DOHH2 (cell line): ENCODE measurements around the gene UVRAG.

Experiments
- CTCF ChIP-seq: fragments of 200-600 bp; sonication (generic); IDR thresholded peaks from one replicate; pipeline ENCODE4 v1.5.1; 2014; ENCODE audit warnings: antibody characterized with exemption, mild to moderate bottlenecking, low read depth, low read length; ENCODE audit not compliant: poor library complexity, severe bottlenecking
- EZH2phosphoT487 ChIP-seq: fragments of 200-600 bp; sonication (generic); IDR thresholded peaks from 2 replicates; pipeline ENCODE4 v1.6.1; 2017; ENCODE audit warnings: borderline replicate concordance, mild to moderate bottlenecking, antibody characterized with exemption, low read length, moderate library complexity, mixed read lengths

GRCh38 chr11:76086743-76087635 is 272.0 kb downstream of the UVRAG start:
- TF ChIP-seq EZH2phosphoT487: no peak
- no peak for TF ChIP-seq CTCF
